BJ (cell line): ENCODE data around the gene RNF213. TPM values are rescaled to one million over a fixed set of nuclear protein-coding genes. Genes with fewer than 3 reads are reported as not detected.

ENCODE experiments used
- CTCF ChIA-PET: fragments of 350-600 bp; formaldehyde crosslinking; extraction: SDS; loops from one replicate; lab custom pipeline; 2021; ENCODE audit warnings: antibody characterized with exemption, inconsistent platforms; lab: Yijun Ruan, JAX
- POLR2A ChIA-PET: fragments of 300-600 bp; sonication (Branson Sonifier 250); formaldehyde crosslinking; extraction: SDS; loops from one replicate; lab custom pipeline; 2021; ENCODE audit warnings: antibody characterized with exemption; lab: Charles Lee
- DNase-seq: peaks from one replicate; pipeline ENCODE4 v3.0.0-alpha.2; 2011; ENCODE audit warnings: low read depth
- H3K27me3 ChIP-seq: 2 replicates; pipeline ENCODE4 v1.6.0; 2011; ENCODE audit warnings: low read length; ENCODE audit not compliant: control insufficient read depth, insufficient read depth
- H3K36me3 ChIP-seq: 2 replicates; pipeline ENCODE4 v1.5.1; 2011; ENCODE audit warnings: low read length; ENCODE audit not compliant: control insufficient read depth, insufficient read depth
- H3K4me3 ChIP-seq: 2 replicates; pipeline ENCODE4 v1.5.1; 2011; ENCODE audit warnings: low read depth, mild to moderate bottlenecking, control low read depth, low read length
- polyA plus RNA-seq: library from polyadenylated mRNA; depleted of rRNA; stranded (reverse); fragments of >200 nt; gene quantifications from 2 replicates; pipeline ENCODE4 v1.2.3, GENCODE V29; 2011
- TF ChIP-seq, protein P1 (sequence below): IDR thresholded peaks from 2 replicates; pipeline ENCODE4 v1.5.1; 2011; ENCODE audit warnings: low read depth, mild to moderate bottlenecking, control low read depth, inconsistent platforms, low read length, moderate library complexity; ENCODE audit not compliant: insufficient read depth

The RNF213 gene
- polyA plus RNA-seq, 1 experiment, result 53.1 TPM

DNA sequence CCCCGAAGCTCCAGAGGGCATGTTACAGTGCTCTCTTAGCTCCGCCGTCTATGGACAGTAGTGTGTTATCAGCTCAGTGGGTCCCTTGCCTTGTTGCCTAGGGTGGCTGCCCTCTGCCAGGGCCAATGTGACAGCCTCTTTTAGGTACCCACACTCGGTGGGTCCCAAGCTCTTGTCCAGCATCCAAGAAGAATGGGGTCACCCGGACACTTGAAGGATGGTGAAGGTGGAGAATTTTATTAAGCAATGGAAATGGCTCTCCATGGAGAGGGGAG is 57.0 kb downstream of the RNF213 start:
- POLR2A ChIA-PET, result no interaction called here
- no peaks in the 10 kb centered on the region for H3K27me3 ChIP-seq
- H3K4me3 ChIP-seq, result no peak overlapping the region
- H3K36me3 ChIP-seq, result peaks cover 40% of the 10 kb centered on the region
- DNase-seq, result no peak
- TF ChIP-seq, protein P1, sequence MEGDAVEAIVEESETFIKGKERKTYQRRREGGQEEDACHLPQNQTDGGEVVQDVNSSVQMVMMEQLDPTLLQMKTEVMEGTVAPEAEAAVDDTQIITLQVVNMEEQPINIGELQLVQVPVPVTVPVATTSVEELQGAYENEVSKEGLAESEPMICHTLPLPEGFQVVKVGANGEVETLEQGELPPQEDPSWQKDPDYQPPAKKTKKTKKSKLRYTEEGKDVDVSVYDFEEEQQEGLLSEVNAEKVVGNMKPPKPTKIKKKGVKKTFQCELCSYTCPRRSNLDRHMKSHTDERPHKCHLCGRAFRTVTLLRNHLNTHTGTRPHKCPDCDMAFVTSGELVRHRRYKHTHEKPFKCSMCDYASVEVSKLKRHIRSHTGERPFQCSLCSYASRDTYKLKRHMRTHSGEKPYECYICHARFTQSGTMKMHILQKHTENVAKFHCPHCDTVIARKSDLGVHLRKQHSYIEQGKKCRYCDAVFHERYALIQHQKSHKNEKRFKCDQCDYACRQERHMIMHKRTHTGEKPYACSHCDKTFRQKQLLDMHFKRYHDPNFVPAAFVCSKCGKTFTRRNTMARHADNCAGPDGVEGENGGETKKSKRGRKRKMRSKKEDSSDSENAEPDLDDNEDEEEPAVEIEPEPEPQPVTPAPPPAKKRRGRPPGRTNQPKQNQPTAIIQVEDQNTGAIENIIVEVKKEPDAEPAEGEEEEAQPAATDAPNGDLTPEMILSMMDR, result no peak
- CTCF ChIA-PET, result no interaction called here

- H3K36me3 ChIP-seq, result peaks cover 35% of the 10 kb centered on the region
- CTCF ChIA-PET, result no interaction called here
Measured at GRCh38 chr17:80318166-80318565, 57.5 kb downstream of the RNF213 start.

DNA sequence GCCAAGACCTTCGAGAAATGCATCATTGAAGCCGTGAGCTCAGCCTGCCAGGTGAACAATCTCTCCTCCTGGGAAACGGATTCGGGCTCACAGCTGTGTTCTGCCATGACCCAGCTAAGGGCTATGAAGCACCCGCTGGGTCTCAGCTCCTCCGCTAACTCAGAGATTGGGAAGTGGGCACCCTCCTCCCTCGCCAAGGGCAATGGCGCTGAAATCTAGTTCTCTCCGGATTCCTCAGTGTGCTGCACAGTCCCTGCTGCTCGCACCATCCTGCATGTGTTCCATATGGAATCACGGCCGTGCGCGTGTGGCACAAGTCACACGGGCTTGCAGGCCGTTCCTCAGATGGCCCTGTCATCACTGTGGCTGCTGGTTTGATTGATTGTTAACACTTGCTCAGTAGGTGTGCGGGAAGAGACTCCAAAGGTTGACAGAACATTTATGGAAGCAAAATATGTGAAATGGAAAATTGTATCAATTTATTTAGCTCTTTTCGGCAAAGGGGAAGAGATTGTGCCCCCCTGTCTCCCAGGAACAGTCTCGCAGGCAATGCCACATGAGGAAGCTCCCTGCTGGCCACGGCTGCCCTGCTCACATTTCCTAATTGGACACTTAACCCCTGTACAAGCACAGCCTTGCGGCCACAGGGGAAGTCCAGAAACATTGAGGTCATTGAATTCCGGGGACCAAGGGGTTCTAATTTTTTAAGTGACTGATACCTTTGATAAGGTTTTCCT is 58.8 kb downstream of the RNF213 start:
- Histone ChIP-seq H3K27me3 (no peaks in the 10 kb centered on the region), H3K36me3 (peaks cover 33% of the 10 kb centered on the region), H3K4me3 (no peak overlapping the region)
- no peak for DNase-seq
- CTCF ChIA-PET, result interaction anchor here (1.0 to 1.6 kb wide), 2 partner anchors 43 to 124 kb away, joined by 3 to 4 read pairs; no protein-coding TSS in a partner anchor
- POLR2A ChIA-PET, result no interaction called here
- TF ChIP-seq, protein P1, result no peak

More at GRCh38 chr17:80318166-80318565, 57.5 kb downstream of the RNF213 start:
- Histone ChIP-seq H3K4me3 (no peak overlapping the region), H3K27me3 (no peaks in the 10 kb centered on the region)
- POLR2A ChIA-PET, result no interaction called here
- TF ChIP-seq, protein P1, result no peak
- no peak for DNase-seq

DNA sequence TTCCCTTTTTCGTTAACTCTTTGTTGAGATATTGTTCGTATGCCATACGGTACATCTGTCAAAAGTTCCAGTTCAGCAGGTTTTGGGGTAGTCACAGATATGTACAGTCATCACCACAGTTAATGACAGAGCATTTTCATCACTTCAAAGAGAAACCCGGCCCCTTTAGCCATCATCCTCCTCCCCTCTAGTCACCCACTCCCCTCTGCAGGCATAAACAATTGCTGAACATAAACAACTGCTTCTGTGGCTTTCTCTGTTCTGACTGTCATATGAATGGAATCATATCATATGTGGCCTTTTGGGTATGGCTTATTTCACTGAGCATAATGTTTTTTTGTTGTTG is 59.3 kb downstream of the RNF213 start:
- Histone ChIP-seq H3K27me3 (no peaks in the 10 kb centered on the region), H3K4me3 (no peak overlapping the region), H3K36me3 (peaks cover 33% of the 10 kb centered on the region)
- DNase-seq, result no peak
- TF ChIP-seq, protein P1, result no peak
- ChIA-PET POLR2A (no interaction called here), CTCF (interaction anchor here (1.0 to 1.6 kb wide), 2 partner anchors 43 to 124 kb away, joined by 3 to 4 read pairs; no protein-coding TSS in a partner anchor)

- Histone ChIP-seq H3K27me3 (no peaks in the 10 kb centered on the region), H3K4me3 (no peak overlapping the region), H3K36me3 (peaks cover 35% of the 10 kb centered on the region)
- ChIA-PET CTCF (no interaction called here), POLR2A (no interaction called here)
- TF ChIP-seq, protein P1, result no peak
- DNase-seq, result no peak
Measured at GRCh38 chr17:80320496-80320895, 59.8 kb downstream of the RNF213 start.
